IMR-90 (cell line): Measurements from ENCODE around the gene CACNA1I. TPM values are rescaled to one million over a fixed set of nuclear protein-coding genes. Genes with fewer than 3 reads are reported as not detected.

Experiments used
- ATAC-seq: fragments of 200-7000 bp; cut with Tn5 transposase; 2 replicates; pipeline ENCODE4 v1.9.1; 2020; ENCODE audit warnings: low read depth, mild to moderate bottlenecking, moderate library complexity
- BruUV-seq: library from RNA; stranded (reverse); fragments of 400-500 nt; replicated peaks from 2 replicates; lab custom pipeline; 2021; lab: Mats Ljungman, UMichigan
- CTCF ChIA-PET: fragments of 300-600 bp; formaldehyde crosslinking; extraction: SDS; loops from one replicate; lab custom pipeline; 2021; ENCODE audit warnings: antibody characterized with exemption; lab: Yijun Ruan, JAX
- POLR2A ChIA-PET: fragments of 300-600 bp; sonication (Branson Sonifier 250); formaldehyde crosslinking; loops from one replicate; lab custom pipeline; 2022; ENCODE audit warnings: antibody characterized with exemption; ENCODE audit not compliant: unreplicated experiment; lab: Charles Lee
- DNase-seq: peaks from one replicate; pipeline ENCODE4 v3.0.0; 2013
- H2AFZ ChIP-seq: replicated peaks from 2 replicates; pipeline ENCODE3; 2013; ENCODE audit warnings: low read length, mild to moderate bottlenecking; ENCODE audit not compliant: poor library complexity
- H2AK5ac ChIP-seq: 2 replicates; pipeline ENCODE4 v1.6.1; 2013; ENCODE audit warnings: low read depth, low read length, inconsistent platforms
- H2AK9ac ChIP-seq: replicated peaks from 2 replicates; pipeline ENCODE3; 2013; ENCODE audit warnings: mild to moderate bottlenecking, low read depth, low read length, moderate library complexity; ENCODE audit not compliant: poor library complexity
- H2BK120ac ChIP-seq: 2 replicates; pipeline ENCODE4 v1.6.1; 2013; ENCODE audit warnings: low read depth, low read length, inconsistent platforms
- H2BK15ac ChIP-seq: 3 replicates; pipeline ENCODE4 v1.6.1; 2013; ENCODE audit warnings: low read depth, low read length, inconsistent platforms
- H2BK20ac ChIP-seq: 2 replicates; pipeline ENCODE4 v1.6.1; 2013; ENCODE audit warnings: low read depth, mild to moderate bottlenecking, inconsistent platforms, low read length, moderate library complexity
- H2BK5ac ChIP-seq: 2 replicates; pipeline ENCODE4 v1.6.1; 2013; ENCODE audit warnings: mild to moderate bottlenecking, low read depth, low read length, inconsistent platforms; ENCODE audit not compliant: poor library complexity, severe bottlenecking
- H3K14ac ChIP-seq: replicated peaks from 2 replicates; pipeline ENCODE4 v1.6.1; 2013; ENCODE audit warnings: low read depth, low read length, inconsistent platforms
- H3K18ac ChIP-seq: 2 replicates; pipeline ENCODE4 v1.6.1; 2013; ENCODE audit warnings: low read depth, low read length, control low read depth
- H3K23ac ChIP-seq: 2 replicates; pipeline ENCODE4 v1.6.1; 2013; ENCODE audit warnings: low read depth, low read length, inconsistent platforms
- H3K27ac ChIP-seq: 2 replicates; pipeline ENCODE4 v1.5.1; 2013; ENCODE audit warnings: mild to moderate bottlenecking, control low read depth, low read length; ENCODE audit not compliant: insufficient read depth
- H3K27me3 ChIP-seq: 2 replicates; pipeline ENCODE4 v1.6.1; 2013; ENCODE audit warnings: low read length; ENCODE audit not compliant: control insufficient read depth, insufficient read depth
- H3K36me3 ChIP-seq: 2 replicates; pipeline ENCODE4 v1.6.1; 2013; ENCODE audit warnings: low read length, mixed read lengths; ENCODE audit not compliant: control insufficient read depth, insufficient read depth
- H3K4ac ChIP-seq: 2 replicates; pipeline ENCODE4 v1.6.1; 2013; ENCODE audit warnings: low read depth, low read length, inconsistent platforms
- H3K4me1 ChIP-seq: 2 replicates; pipeline ENCODE4 v1.6.1; 2013; ENCODE audit warnings: low read length, mixed read lengths; ENCODE audit not compliant: control insufficient read depth, insufficient read depth
- H3K4me2 ChIP-seq: 2 replicates; pipeline ENCODE4 v1.6.1; 2013; ENCODE audit warnings: low read depth, mild to moderate bottlenecking, control low read depth, low read length, moderate library complexity
- H3K4me3 ChIP-seq: 2 replicates; pipeline ENCODE4 v1.5.1; 2013; ENCODE audit warnings: low read depth, mild to moderate bottlenecking, control low read depth, low read length, moderate library complexity; ENCODE audit not compliant: insufficient read depth
- H3K56ac ChIP-seq: 2 replicates; pipeline ENCODE4 v1.6.1; 2013; ENCODE audit warnings: low read length, inconsistent platforms; ENCODE audit not compliant: insufficient read depth; ENCODE audit errors: extremely low read depth
- H3K79me1 ChIP-seq, 2 experiments: 2 replicates each; pipeline ENCODE4 v1.6.1; 2013; ENCODE audit warnings: low read length in 2 of 2, inconsistent platforms in 1 of 2, low read depth in 1 of 2
- H3K9ac ChIP-seq: 2 replicates; pipeline ENCODE4 v1.6.1; 2013; ENCODE audit warnings: low read depth, low read length, control low read depth
- H3K9me1 ChIP-seq: 2 replicates; pipeline ENCODE4 v1.6.1; 2013; ENCODE audit warnings: low read length, inconsistent platforms; ENCODE audit not compliant: insufficient read depth
- H3K9me3 ChIP-seq: 2 replicates; pipeline ENCODE4 v1.6.1; 2013; ENCODE audit warnings: low read length; ENCODE audit not compliant: control insufficient read depth, insufficient read depth
- H4K20me1 ChIP-seq: 2 replicates; pipeline ENCODE4 v1.6.1; 2013; ENCODE audit warnings: low read length, inconsistent platforms; ENCODE audit not compliant: insufficient read depth
- H4K5ac ChIP-seq: 2 replicates; pipeline ENCODE4 v1.6.1; 2013; ENCODE audit warnings: mild to moderate bottlenecking, low read depth, low read length, control low read depth
- H4K8ac ChIP-seq, 2 experiments: 2 replicates each; pipeline ENCODE4 v1.6.1; 2013; ENCODE audit warnings: low read depth in 2 of 2, low read length in 2 of 2, control low read depth in 1 of 2, inconsistent platforms in 1 of 2
- H4K91ac ChIP-seq: 2 replicates; pipeline ENCODE4 v1.6.1; 2013; ENCODE audit warnings: low read depth, low read length, inconsistent platforms; ENCODE audit not compliant: insufficient read depth
- BHLHE40 ChIP-seq: fragments of 150-350 bp; IDR thresholded peaks from 2 replicates; pipeline ENCODE4 v1.6.1; 2016; ENCODE audit warnings: mild to moderate bottlenecking, low read depth, low read length
- CTCF ChIP-seq: conservative IDR thresholded peaks from 2 replicates; pipeline ENCODE4 v1.5.1; 2012; ENCODE audit warnings: mild to moderate bottlenecking, low read depth, low read length, improper control_type of control experiment
- NFE2L2 ChIP-seq: fragments of 150-350 bp; IDR thresholded peaks from 2 replicates; pipeline ENCODE4 v1.6.1; 2016; ENCODE audit warnings: low read depth, mild to moderate bottlenecking, low read length
- POLR2A ChIP-seq: IDR thresholded peaks from 2 replicates; pipeline ENCODE4 v1.6.1; 2012; ENCODE audit warnings: mild to moderate bottlenecking, low read depth, low read length
- RCOR1 ChIP-seq: IDR thresholded peaks from 2 replicates; pipeline ENCODE4 v1.6.1; 2012; ENCODE audit warnings: mild to moderate bottlenecking, low read length, improper control_type of control experiment; ENCODE audit not compliant: insufficient replicate concordance
- RFX5 ChIP-seq: IDR thresholded peaks from 2 replicates; pipeline ENCODE4 v1.8.0; 2012; ENCODE audit warnings: low read depth, mild to moderate bottlenecking, low read length, moderate library complexity
- WGBS, 2 experiments: methylation state at CpG; one replicate each; pipeline versions ENCODE4 v1.1.5 to v1.1.7; 2013; ENCODE audit warnings: missing lambda C conversion rate in 2 of 2; ENCODE audit not compliant: insufficient read length in 1 of 2; ENCODE audit errors: extremely low coverage in 2 of 2; 5-methylcytosine and 5-hydroxymethylcytosine counted together
- dilution Hi-C: fragments of 300-500 bp; cut with HindIII; formaldehyde crosslinking; loops from one replicate; pipeline ENCODE4 v1.14.3; 2018; ENCODE audit warnings: low sequenced_read_pairs; ENCODE audit not compliant: unreplicated experiment
- in situ Hi-C: fragments of 300-500 bp; cut with MboI; formaldehyde crosslinking; loops from 3 replicates; pipeline ENCODE4 v1.14.3; 2019; ENCODE audit warnings: low sequenced_read_pairs, inconsistent platforms, mixed read lengths
- intact Hi-C: fragments of 100-400 bp; cut with micrococcal nuclease; formaldehyde crosslinking; loops from 2 replicates; pipeline ENCODE4 v1.10.0; 2022
- polyA plus RNA-seq, 3 experiments: library from polyadenylated mRNA; depleted of rRNA; stranded (reverse); fragments of >200 nt; gene quantifications; 2 replicates each; pipeline ENCODE4 v1.2.3, GENCODE V29; 2012; ENCODE audit warnings: low replicate concordance in 1 of 3
- total RNA-seq: library from RNA; depleted of rRNA; stranded (reverse); fragments of >200 nt; gene quantifications from 2 replicates; pipeline ENCODE4 v1.2.3, GENCODE V29; 2012
- TF ChIP-seq, protein P1 (sequence below): fragments of 150-350 bp; IDR thresholded peaks from 2 replicates; pipeline ENCODE4 v1.6.1; 2016; ENCODE audit warnings: low read depth, mild to moderate bottlenecking, low read length, moderate library complexity, borderline replicate concordance

CACNA1I gene
- total and polyA plus RNA-seq, 2 of the 4 experiments (the other 2 are of a cell fraction), result under 0.01 to 0.02 TPM

GRCh38 chr22:39554151-39554550 lies 16.4 kb upstream of the CACNA1I start:
- dilution Hi-C loops, result no loop called here
- H3K18ac ChIP-seq, result no peak overlapping the region
- no peaks in the 10 kb centered on the region for H3K9me3 ChIP-seq
- no peak for ATAC-seq
- H4K8ac ChIP-seq, result no peak overlapping the region
- in situ Hi-C loops, result no loop called here
- TF ChIP-seq CTCF (no peak), RCOR1 (no peak), RFX5 (no peak), NFE2L2 (no peak), POLR2A (no peak), BHLHE40 (no peak)
- TF ChIP-seq, protein P1, sequence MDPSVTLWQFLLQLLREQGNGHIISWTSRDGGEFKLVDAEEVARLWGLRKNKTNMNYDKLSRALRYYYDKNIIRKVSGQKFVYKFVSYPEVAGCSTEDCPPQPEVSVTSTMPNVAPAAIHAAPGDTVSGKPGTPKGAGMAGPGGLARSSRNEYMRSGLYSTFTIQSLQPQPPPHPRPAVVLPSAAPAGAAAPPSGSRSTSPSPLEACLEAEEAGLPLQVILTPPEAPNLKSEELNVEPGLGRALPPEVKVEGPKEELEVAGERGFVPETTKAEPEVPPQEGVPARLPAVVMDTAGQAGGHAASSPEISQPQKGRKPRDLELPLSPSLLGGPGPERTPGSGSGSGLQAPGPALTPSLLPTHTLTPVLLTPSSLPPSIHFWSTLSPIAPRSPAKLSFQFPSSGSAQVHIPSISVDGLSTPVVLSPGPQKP, result no peak
- no peak overlapping the region for H2BK15ac ChIP-seq
- H3K4ac ChIP-seq, result no peak overlapping the region
- CTCF ChIA-PET, result no interaction called here
- no peak overlapping the region for H2AK9ac ChIP-seq
- intact Hi-C loops, result no loop called here
- no peak overlapping the region for H2AK5ac ChIP-seq
- no peak overlapping the region for H2BK120ac ChIP-seq
- no peak overlapping the region for H4K91ac ChIP-seq
- H3K27ac ChIP-seq, result no peak overlapping the region
- no peak overlapping the region for H3K9ac ChIP-seq
- H3K23ac ChIP-seq, result no peak overlapping the region
- H3K14ac ChIP-seq, result no peak overlapping the region
- H2AFZ ChIP-seq, result no peak overlapping the region
- H3K79me1 ChIP-seq, result no peaks in the 10 kb centered on the region
- H3K9me1 ChIP-seq, result no peaks in the 10 kb centered on the region
- H4K20me1 ChIP-seq, result no peaks in the 10 kb centered on the region
- no peak overlapping the region for H3K56ac ChIP-seq
- H3K36me3 ChIP-seq, result no peaks in the 10 kb centered on the region
- H3K4me1 ChIP-seq, result no peaks in the 10 kb centered on the region; the same call in 1 of the 2 replicates
- no peak overlapping the region for H3K4me3 ChIP-seq
- H2BK5ac ChIP-seq, result no peak overlapping the region
- no peak for DNase-seq
- no CpG with 5 or more reads among the region's 3 CpGs for WGBS, 2 experiments
- H4K5ac ChIP-seq, result no peak overlapping the region
- POLR2A ChIA-PET, result no interaction called here
- BruUV-seq, result no TSS peak
- peaks cover 76% of the 10 kb centered on the region for H3K27me3 ChIP-seq
- H2BK20ac ChIP-seq, result no peak overlapping the region
- no peak overlapping the region for H3K4me2 ChIP-seq
